ENCODE measurements around the gene TRIM64C. TPM values are rescaled to one million over a fixed set of nuclear protein-coding genes. Genes with fewer than 3 reads are reported as not detected.
"Not testable (repeated sequence)": the region's sequence is repeated elsewhere in the genome, so short reads cannot be mapped to it uniquely, and the experiment has no call there.

The TRIM64C gene
- polyA plus RNA-seq, 1 donor (not counting 4 experiments of a cell fraction or from before 2014, with no cell fraction given): not detected

DNA sequence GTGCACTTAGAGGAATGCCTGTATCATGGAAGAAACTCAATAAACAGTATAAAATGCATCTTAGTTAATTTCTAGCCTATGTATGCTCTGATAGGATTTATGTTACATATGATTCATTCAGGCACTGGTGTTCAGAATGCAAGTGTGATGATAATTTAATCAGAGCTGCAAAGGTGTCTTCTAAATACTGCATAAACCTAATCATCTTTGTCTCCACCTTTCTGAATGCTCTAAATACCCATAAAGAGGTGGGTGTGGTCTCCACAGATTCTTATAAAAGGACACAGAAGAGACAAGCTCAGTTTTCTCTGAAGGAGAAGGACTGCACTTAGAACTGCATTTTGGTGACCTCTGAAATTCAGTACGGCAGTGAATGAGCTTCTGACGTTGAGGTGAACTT, 30.4 kb downstream of the TRIM64C start, which contains the start of gene TRIM49B:
TSS of gene TRIM49B (plus strand) at position 301 of the 400 bp plus-strand sequence. CDS start 2,777 bp downstream, outside the sequence.
- H3K4me1 ChIP-seq (ENCODE audit: control insufficient read depth, extremely low read depth, insufficient read depth, low read length); H3K9me3 ChIP-seq (ENCODE audit: control insufficient read depth, low read depth, low read length); H3K79me2 ChIP-seq (ENCODE audit: control insufficient read depth, insufficient read depth, low read length); dilution Hi-C loops (cut with MboI; ENCODE audit: extremely low pct_ligation_motif_present, low sequenced_read_pairs); H3K27ac ChIP-seq (ENCODE audit: control insufficient read depth, insufficient read depth, low read length); H3K36me3 ChIP-seq (ENCODE audit: control insufficient read depth in 2 of 2, extremely low read depth in 1 of 2, insufficient read depth in 2 of 2, low read length in 2 of 2); FAIRE-seq; H3K9ac ChIP-seq (ENCODE audit: control insufficient read depth, extremely low read depth, insufficient read depth, low read length); H3K27me3 ChIP-seq (ENCODE audit: control insufficient read depth, extremely low read depth, insufficient read depth, low read length); H3K4me3 ChIP-seq (ENCODE audit: control insufficient read depth in 2 of 3, extremely low read depth in 1 of 3, insufficient read depth in 2 of 3, low read depth in 1 of 3, low read length in 3 of 3); H2AFZ ChIP-seq (ENCODE audit: control insufficient read depth, low read length); H4K20me1 ChIP-seq (ENCODE audit: control insufficient read depth, extremely low read depth, insufficient read depth, low read length); H3K4me2 ChIP-seq (ENCODE audit: control insufficient read depth, extremely low read depth, insufficient read depth, low read depth, low read length); DNase-seq (ENCODE audit: low read depth, low spot score); H3K9me1 ChIP-seq (ENCODE audit: control insufficient read depth, extremely low read depth, insufficient read depth, low read length): not testable (repeated sequence)

Small RNA genes within 50 kb of the gene (small RNA-seq; reads per million reads assigned to genes)
- 0 reads per million in 3 experiments for gene AC084851.1 (ENCODE audit: insufficient read length in 3 of 3, low read depth in 3 of 3, low replicate concordance in 1 of 3)

Other genes starting within 250 kb of the TRIM64C start
- not detected in 3 replicates for gene TRIM51G, start 75.2 kb downstream of the TRIM64C start, polyA plus RNA-seq
- gene TRIM49B, start 30.3 kb downstream of the TRIM64C start, polyA plus RNA-seq: not detected in 3 replicates
- 0.42 to 1.0 TPM (median 0.86 TPM) in 3 replicates for gene FOLH1, start 149.5 kb upstream of the TRIM64C start, polyA plus RNA-seq

Measured in keratinocyte (primary cell).